GM12891 (cell line): ENCODE measurements around the gene FOXO1.
"Not testable (repeated sequence)": the region's sequence is repeated elsewhere in the genome, so short reads cannot be mapped to it uniquely, and the experiment has no call there.

ENCODE experiments used
- POLR2A ChIP-seq: IDR thresholded peaks from 2 replicates; pipeline ENCODE4 v1.6.1; 2011; ENCODE audit warnings: low read depth, low read length, control low read depth
- POLR2AphosphoS5 ChIP-seq: IDR thresholded peaks from 2 replicates; pipeline ENCODE4 v1.6.1; 2011; ENCODE audit warnings: low read depth, low read length, control low read depth
- POU2F2 ChIP-seq: IDR thresholded peaks from 2 replicates; pipeline ENCODE4 v1.6.1; 2011; ENCODE audit warnings: low read depth, mild to moderate bottlenecking, control low read depth, low read length, moderate library complexity

DNA sequence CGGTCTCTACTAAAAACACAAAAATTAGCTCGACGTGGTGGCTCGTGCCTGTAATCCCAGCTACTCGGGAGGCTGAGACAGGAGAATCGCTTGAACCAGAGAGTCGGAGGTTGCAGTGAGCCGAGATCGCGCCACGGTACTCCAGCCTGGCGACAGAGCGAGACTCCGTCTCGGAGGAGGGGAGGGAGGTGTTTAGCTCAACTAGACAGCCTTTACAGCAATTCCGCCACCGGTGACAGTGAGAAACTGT, 2.4 kb downstream of the FOXO1 start:
- TF ChIP-seq POLR2A, POU2F2, POLR2AphosphoS5: not testable (repeated sequence)
